Ishikawa (cell line): ENCODE data around the gene CERCAM.

Experiments
- CEBPB ChIP-seq: IDR thresholded peaks from 2 replicates; pipeline ENCODE4 v1.6.1; 2012
- CREB1 ChIP-seq: IDR thresholded peaks from 2 replicates; pipeline ENCODE4 v1.6.1; 2012; ENCODE audit warnings: low read depth
- EGR1 ChIP-seq: IDR thresholded peaks from 2 replicates; pipeline ENCODE4 v1.6.1; 2012
- EP300 ChIP-seq: IDR thresholded peaks from 2 replicates; pipeline ENCODE4 v1.6.1; 2012; ENCODE audit warnings: borderline replicate concordance
- FOXM1 ChIP-seq: IDR thresholded peaks from 2 replicates; pipeline ENCODE4 v1.6.1; 2012; ENCODE audit warnings: low read depth, borderline replicate concordance
- NFIC ChIP-seq: IDR thresholded peaks from 2 replicates; pipeline ENCODE4 v1.6.1; 2012
- RAD21 ChIP-seq: IDR thresholded peaks from 2 replicates; pipeline ENCODE4 v1.6.1; 2012; ENCODE audit warnings: low read depth
- REST ChIP-seq: IDR thresholded peaks from 2 replicates; pipeline ENCODE4 v1.6.1; 2012; ENCODE audit warnings: low read depth, mild to moderate bottlenecking
- TAF1 ChIP-seq: IDR thresholded peaks from 2 replicates; pipeline ENCODE4 v1.6.1; 2012; ENCODE audit warnings: low read depth, mild to moderate bottlenecking
- TCF12 ChIP-seq: IDR thresholded peaks from 2 replicates; pipeline ENCODE4 v1.6.1; 2012; ENCODE audit warnings: low read depth
- TEAD4 ChIP-seq: IDR thresholded peaks from 2 replicates; pipeline ENCODE4 v1.6.1; 2012
- USF1 ChIP-seq: IDR thresholded peaks from 2 replicates; pipeline ENCODE4 v1.6.1; 2012
- YY1 ChIP-seq: IDR thresholded peaks from 2 replicates; pipeline ENCODE4 v1.6.1; 2012; ENCODE audit warnings: low read depth
- ZBTB7A ChIP-seq: IDR thresholded peaks from 2 replicates; pipeline ENCODE4 v1.6.1; 2012; ENCODE audit warnings: low read depth
- TF ChIP-seq, protein P1 (sequence below): IDR thresholded peaks from 2 replicates; pipeline ENCODE4 v1.6.1; 2012

CERCAM gene

DNA sequence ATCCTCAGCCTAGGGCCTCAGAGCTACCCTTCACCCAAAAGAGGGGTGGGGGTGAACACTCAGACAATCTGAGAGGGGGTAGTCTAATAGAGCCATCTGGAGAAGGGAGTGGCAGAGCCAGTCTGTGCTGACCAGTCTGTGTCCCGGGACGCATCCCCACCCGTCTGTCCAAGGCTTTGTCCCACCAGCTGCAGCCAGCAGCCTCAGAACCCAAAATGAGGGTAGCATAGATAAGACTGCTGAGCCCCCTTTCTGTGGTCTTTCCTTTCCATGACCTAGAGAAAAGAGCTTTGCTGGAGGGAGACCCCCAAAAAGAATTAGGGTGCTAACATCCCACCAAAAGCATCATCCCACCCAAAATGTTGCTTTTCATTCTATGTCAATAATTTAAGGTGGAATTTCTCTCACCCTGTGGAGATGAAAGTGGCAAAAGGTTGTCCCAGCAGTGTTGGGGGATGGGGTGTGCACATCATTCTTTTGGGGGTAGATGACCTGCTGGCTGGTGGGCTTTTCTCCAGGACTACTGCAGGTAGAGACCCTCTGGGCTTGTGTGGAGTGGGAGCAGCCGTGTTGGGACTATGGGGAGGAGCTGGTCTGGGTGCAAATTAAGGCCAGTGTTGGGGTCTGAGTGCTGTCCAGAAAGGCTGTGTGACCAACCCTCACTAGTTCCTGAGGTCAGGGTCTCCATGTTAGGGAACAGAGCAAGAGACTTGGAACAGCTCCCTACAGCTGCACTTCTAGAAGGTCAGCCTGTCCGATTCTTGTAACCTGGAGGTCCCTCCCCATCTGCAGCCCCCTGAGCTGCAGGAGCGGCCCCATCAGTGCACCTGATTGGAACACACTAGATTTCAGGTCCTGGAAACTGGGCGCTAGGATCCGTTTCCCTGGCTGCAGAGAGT lies 29.6 kb upstream of the CERCAM start:
- TF ChIP-seq TCF12, result no peak
- no peak for TF ChIP-seq CEBPB
- TF ChIP-seq EP300, result no peak
- TF ChIP-seq ZBTB7A, result no peak
- TF ChIP-seq, protein P1, sequence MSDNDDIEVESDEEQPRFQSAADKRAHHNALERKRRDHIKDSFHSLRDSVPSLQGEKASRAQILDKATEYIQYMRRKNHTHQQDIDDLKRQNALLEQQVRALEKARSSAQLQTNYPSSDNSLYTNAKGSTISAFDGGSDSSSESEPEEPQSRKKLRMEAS, result no peak
- TF ChIP-seq TAF1, result no peak
- TF ChIP-seq YY1, result no peak
- no peak for TF ChIP-seq FOXM1
- TF ChIP-seq EGR1, result no peak
- TF ChIP-seq RAD21, result no peak
- no peak for TF ChIP-seq TEAD4
- no peak for TF ChIP-seq NFIC
- no peak for TF ChIP-seq USF1
- TF ChIP-seq REST, result no peak
- no peak for TF ChIP-seq CREB1

DNA sequence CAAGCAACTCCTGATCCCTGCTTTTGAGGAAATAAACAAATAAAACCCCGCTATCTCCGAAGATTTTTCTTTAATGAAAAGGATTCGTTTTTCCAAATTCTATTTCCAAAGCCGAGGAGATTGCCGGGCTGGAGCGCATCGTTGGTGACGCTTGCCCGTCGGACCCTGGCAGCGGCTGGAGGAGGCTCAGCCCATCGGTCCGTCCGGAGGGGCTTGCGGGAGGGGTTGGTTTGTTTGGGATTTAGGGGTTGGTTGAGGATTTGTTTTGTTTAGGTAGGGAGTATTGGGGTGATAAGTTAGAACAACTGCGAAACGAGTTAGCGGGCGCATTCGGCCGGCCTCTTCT lies 28.7 kb upstream of the CERCAM start:
- TF ChIP-seq REST, result no peak
- no peak for TF ChIP-seq FOXM1
- no peak for TF ChIP-seq TAF1
- TF ChIP-seq NFIC, result no peak
- TF ChIP-seq, protein P1, result no peak
- no peak for TF ChIP-seq TCF12
- no peak for TF ChIP-seq ZBTB7A
- no peak for TF ChIP-seq EP300
- TF ChIP-seq EGR1, result no peak
- no peak for TF ChIP-seq YY1

DNA sequence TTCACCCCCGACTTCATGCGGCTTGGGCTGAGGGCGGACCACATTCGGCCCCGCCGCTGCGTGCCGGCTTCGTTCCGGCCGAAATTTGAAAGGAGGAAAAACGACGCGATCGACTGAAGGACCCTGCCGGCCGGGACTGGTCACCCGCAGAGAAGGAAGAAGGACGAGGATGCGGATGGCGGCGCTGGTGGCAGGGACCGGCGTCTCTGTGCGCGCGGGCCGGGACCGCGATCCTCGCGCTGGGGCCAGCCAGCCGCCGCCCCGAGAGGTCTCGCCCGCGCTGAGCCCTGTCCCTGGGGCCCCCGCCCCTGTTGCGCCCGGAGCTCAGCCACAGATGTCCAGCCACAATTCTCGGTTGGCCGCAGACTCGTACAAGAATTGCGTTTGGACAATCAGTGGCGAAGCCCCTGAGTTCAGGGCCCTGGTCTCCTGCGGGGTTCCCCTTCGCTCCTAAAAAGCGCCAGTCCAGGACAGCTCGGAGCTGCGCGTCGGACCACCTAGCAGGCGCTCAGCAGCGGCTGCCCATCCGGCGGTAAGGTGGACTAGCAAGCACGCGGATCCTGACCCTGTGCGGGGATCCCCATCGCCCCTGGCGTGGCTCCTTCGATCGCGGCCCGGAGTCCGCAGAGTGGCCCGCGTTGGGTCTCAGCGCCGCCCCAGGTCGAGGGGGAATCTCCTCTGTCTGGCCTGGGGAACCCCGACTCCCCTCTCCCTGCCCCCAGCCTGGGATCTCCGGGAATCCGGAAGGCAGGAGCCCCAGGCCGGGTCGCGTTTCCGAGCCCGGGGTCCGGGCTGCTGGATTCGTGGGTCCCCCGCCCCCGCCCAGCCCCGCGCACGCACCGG lies 28.1 kb upstream of the CERCAM start:
- TF ChIP-seq EP300 (no peak), FOXM1 (no peak)

- TF ChIP-seq TAF1, result no peak
- TF ChIP-seq, protein P1, result no peak
- no peak for TF ChIP-seq CEBPB
- TF ChIP-seq RAD21, result no peak
- TF ChIP-seq EP300, result no peak
- TF ChIP-seq TCF12, result no peak
- no peak for TF ChIP-seq ZBTB7A
These were observed 27.4 kb upstream of the CERCAM start for GRCh38 chr9:128393145-128393775.

DNA sequence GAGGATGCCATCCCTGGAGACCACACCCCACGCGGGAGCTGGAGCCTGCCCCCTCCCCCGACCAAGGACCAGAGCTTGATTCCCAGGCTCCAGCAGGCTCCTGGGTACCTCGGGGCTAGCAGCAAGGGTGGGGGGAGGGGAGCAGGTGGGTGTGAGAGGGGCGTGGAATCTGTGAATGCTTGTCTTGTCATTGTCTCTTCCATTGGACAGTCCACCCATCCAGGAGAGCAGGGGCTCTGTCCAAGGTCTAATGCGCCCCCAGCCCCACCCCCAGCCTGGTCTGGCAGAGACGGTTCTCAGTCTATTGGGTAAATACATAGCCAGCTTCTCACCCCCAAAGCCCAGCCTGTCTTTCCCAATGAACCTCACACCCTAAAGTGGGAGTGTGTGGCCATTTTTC lies 26.7 kb upstream of the CERCAM start:
- TF ChIP-seq NFIC (no peak), REST (no peak), CREB1 (no peak), TCF12 (no peak), YY1 (no peak), TEAD4 (no peak), CEBPB (no peak), EP300 (no peak), USF1 (no peak), ZBTB7A (no peak), FOXM1 (no peak), EGR1 (no peak), TAF1 (no peak), RAD21 (no peak)
- TF ChIP-seq, protein P1, result no peak
